ENCODE measurements around the gene LOXL1.

The LOXL1 gene

DNA sequence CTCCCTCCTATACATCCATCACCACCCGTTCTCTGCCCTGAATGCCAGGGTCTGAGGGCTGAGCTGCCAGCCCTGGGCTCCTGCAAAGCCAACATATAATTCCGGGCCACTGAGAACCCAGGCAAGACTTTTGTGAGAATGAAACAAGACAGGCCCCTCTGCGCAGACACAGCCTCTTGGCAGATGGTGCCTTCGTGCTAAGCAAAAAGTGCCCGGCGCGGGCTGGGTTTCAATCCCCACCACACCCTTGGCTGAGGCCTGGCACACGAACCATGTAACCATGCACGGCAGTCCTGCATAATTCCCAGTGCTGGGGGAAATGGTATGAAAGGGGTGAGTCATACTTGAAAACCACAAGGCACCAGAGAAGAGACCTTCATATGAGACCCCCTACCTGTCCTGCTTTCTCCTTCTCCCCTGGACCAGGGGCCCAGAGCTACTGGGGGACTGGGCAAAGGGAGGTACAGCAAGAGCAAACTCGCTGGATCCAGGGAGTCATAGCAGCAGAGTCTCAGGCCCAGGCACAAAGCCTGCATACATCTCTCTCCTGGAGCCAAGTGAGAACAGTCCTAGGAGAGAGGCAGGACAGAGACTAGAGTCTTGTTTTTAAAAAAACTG is 26.1 kb upstream of the LOXL1 start:
- CTCF ChIA-PET, result no interaction called here
- DNase-seq (ENCODE audit: low spot score), result no peak
- H3K27ac ChIP-seq, result peak overlapping the region; percentile 57
- TF ChIP-seq, protein P1, sequence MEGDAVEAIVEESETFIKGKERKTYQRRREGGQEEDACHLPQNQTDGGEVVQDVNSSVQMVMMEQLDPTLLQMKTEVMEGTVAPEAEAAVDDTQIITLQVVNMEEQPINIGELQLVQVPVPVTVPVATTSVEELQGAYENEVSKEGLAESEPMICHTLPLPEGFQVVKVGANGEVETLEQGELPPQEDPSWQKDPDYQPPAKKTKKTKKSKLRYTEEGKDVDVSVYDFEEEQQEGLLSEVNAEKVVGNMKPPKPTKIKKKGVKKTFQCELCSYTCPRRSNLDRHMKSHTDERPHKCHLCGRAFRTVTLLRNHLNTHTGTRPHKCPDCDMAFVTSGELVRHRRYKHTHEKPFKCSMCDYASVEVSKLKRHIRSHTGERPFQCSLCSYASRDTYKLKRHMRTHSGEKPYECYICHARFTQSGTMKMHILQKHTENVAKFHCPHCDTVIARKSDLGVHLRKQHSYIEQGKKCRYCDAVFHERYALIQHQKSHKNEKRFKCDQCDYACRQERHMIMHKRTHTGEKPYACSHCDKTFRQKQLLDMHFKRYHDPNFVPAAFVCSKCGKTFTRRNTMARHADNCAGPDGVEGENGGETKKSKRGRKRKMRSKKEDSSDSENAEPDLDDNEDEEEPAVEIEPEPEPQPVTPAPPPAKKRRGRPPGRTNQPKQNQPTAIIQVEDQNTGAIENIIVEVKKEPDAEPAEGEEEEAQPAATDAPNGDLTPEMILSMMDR (conservative IDR thresholded peaks at IDR 0.05; ENCODE audit: low read depth), result no peak
- POLR2A ChIA-PET (ENCODE audit: low non-redundant PET), result interaction anchor here (0.5 kb wide), 1 partner anchor 1118 kb away, joined by 4 read pairs; no protein-coding TSS in a partner anchor

DNA sequence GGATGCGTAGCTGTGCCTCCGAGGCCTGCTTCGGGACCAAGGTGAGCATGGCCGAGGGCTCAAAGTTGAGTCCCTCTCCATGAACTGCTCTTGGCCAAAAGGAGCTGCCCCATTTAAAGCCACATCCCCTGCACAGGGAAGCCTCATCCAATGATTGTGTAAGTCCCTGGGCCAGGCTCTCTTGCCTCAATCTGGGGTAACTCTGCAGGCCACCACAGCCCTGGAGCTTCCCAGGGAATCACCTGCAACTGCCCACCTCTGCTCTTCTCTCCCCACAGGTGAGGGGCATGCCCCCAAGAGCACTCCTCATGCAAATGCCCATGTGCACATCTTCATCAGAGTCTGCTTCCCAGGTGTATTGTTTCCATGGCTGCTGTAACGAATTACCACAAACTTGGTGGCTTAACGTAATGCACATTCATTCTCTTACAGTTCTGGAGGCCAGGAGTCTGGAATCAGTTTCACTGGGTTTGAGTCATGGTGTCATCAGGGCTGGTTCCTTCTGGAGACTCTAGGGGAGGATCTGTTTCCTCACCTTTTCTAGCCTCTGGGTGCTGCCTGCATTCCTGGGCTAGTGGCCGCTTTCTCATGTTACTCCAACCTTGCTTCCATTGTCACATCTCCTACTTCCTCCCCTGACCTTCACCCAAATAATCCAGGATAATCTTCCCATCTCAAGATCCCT is 25.0 kb upstream of the LOXL1 start:
- CTCF ChIA-PET, result no interaction called here

DNA sequence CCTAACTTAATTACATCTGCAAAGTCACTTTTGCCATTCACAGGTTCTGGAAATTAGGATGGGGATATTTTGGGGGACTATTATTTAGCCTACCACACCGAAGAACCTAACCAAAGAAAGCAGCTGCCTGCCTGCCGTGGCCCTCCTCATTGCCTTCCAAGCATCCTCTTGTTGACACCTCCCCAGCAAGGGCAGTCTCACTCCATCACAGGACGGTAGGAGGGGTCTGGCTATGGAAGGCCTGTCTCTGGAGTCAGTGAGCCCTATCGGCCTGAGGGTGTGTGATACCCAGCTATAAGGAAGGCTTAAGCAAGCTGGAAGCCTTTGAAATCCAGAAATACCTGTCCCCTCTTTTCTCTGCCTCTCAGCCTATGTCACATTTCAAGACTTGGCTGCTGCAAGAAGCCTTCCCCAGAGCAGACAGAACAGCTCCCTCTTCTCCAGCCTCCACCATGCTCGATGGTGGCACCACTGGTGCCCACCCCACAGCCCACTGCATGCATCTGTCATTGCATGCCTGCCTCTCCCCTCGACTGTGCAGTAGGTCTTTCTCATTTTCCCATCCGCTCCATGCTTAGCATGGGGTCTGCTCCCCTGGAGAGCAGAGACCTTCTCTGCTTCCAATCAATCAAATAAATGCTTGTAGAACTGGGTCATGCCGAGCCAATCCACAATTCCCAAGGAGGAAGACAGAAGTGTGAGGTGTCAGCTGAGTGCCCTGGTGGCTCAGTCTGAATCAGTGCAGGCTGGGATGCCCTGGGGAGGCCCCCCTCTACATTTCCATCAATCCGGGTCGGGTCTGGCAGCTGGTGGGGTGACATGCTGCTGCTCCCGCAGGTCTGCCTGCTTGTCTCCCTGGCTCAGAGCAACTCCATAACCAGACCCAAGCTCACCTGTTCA is 23.9 kb upstream of the LOXL1 start:
- no peak overlapping the region for H3K27ac ChIP-seq
- DNase-seq (ENCODE audit: low spot score), result no peak
- ChIA-PET POLR2A (ENCODE audit: low non-redundant PET) (no interaction called here), CTCF (interaction anchor here (0.7 to 0.9 kb wide), 4 partner anchors 10 to 66 kb away, joined by 3 to 4 read pairs (median 4); no protein-coding TSS in a partner anchor)
- TF ChIP-seq, protein P1 (conservative IDR thresholded peaks at IDR 0.05; ENCODE audit: low read depth), result no peak

More for the DNA sequence above, 25.0 kb upstream of the LOXL1 start:
- DNase-seq (ENCODE audit: low spot score), result no peak
- TF ChIP-seq, protein P1 (conservative IDR thresholded peaks at IDR 0.05; ENCODE audit: low read depth), result no peak
- POLR2A ChIA-PET (ENCODE audit: low non-redundant PET), result no interaction called here
- no peak overlapping the region for H3K27ac ChIP-seq

DNA sequence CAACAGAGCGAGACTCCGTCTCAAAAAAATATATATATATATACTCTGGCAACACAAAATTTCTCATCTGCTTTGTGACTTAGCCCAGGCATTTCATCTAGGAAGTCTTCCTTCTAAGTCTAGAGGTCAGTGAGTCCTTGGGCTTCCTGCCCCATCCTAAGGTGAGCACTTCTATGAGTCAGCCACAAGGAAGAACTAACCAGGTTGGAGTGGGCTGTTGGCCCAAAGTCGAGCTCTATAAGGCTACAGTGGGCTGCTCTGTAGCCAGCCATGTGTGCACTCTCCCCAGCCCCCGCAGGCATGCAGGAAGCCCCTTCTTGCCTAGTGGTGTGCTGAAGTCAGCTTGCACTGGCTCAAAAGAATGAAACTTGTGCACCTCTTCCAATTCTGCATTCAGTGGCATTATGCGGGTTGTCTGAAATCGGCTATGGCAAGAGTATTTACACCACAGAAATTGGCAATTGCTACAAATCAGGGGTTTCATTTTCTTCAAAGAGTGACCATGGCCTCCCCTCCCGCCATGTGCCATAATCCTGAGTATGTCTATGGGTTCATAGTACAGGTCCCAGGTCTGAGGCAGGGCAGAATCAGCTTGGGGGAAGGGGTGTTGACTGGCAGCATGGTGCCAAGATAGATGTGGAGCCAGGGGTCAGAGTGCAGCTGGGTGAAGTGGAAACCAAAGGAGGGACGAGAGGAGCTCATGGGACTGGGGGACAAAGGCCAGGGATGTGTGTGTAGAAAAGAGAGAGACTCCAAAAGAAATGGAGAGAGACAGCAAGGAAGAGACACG is 22.0 kb upstream of the LOXL1 start:
- POLR2A ChIA-PET (ENCODE audit: low non-redundant PET), result no interaction called here
- DNase-seq (ENCODE audit: low spot score), result no peak
- CTCF ChIA-PET, result interaction anchor here (0.6 to 0.8 kb wide), 4 partner anchors 10 to 408 kb away, joined by 3 to 5 read pairs (median 3); no protein-coding TSS in a partner anchor
- TF ChIP-seq, protein P1 (conservative IDR thresholded peaks at IDR 0.05; ENCODE audit: low read depth), result no peak
- no peak overlapping the region for H3K27ac ChIP-seq

DNA sequence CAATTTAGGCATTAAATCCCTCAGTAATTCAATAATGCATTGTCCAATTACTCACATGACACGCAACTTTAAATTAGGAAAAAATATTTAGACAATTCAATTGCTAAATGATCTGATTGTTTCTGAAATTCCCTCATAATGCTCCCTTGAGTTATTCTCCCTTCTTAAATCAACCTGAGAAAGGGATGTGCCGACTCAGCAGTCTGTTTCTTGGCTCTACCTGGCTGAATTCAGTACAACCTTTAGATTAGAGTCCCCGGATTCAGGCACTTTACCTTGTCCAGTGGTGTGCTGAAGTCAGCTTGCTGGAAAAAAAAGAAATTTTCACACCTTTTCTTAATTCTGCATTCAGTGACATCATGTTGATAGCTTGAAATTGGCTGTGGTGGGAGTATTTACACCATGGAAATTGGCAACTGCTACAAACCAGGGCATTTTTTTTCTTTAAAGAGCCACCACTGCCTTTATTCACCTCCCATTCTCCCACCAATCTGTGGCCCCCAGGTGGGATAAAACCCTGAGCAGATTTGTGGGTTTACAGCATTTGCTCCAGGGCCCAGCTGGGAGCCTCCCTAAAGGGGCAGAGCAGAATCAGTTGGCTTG is 20.9 kb upstream of the LOXL1 start:
- TF ChIP-seq, protein P1 (conservative IDR thresholded peaks at IDR 0.05; ENCODE audit: low read depth), result no peak
- DNase-seq (ENCODE audit: low spot score), result no peak
- H3K27ac ChIP-seq, result no peak overlapping the region
- ChIA-PET CTCF (interaction anchor here (0.6 to 1.6 kb wide), 3 partner anchors 8 to 66 kb away, joined by 3 to 10 read pairs (median 5); no protein-coding TSS in a partner anchor), POLR2A (ENCODE audit: low non-redundant PET) (no interaction called here)
